Measurements from ENCODE around the gene SMAD6. TPM values are rescaled to one million over a fixed set of nuclear protein-coding genes. Genes with fewer than 3 reads are reported as not detected.

The SMAD6 gene
- total and polyA plus RNA-seq, 9 of the 15 experiments (the other 6 are each of a cell fraction or from before 2014, with no cell fraction given): 0.10 to 15.5 (median 3.7) TPM

DNA sequence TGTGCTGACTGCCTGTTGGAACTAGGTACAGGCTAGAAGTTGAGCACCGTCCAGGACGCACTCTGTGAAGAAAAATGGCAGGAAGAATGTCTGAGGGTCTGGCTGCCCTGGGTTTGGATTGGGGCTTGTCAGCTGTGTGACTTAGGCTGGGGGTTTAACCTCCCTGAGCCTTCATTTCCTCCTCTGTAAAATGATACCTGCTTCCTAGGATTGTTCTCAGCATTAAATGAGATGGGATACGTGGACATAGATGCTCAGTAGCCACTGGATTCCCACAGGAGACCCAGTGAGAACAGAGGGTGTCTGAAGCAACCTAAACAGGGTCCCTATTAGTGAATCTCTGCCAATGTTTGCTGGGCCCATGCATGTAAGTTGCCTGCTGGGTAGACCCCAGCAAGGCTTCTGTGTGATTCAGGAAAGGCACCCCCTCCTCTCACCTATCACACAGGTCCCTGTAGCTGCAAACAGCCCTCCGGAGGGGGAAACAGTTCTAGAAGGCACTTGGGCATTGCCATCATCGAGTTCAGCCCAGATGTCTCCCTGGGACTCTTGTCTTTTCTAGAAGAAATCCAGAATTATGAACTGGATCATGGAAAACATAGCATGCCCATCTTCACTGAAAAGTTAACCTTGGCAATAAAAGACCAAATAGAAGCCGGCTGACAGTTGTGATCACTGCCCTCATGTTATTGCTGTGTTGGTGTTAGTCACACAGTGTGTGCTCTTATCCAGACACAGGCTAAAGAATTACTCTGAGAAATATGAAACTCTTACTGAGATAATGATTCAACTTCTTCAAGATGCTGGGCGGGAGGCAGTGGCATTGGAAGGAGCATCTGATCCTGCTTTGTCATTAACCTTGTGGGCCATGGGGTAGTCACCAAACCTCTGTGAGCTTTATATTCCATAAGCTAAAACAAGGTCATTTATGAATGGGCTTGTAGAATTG is 64.5 kb downstream of the SMAD6 start:
- 49% methylated on average over 7 of the region's 7 CpGs for WGBS (ENCODE audit: insufficient coverage, low coverage, missing lambda C conversion rate)
- Histone ChIP-seq H3K79me2 (ENCODE audit: control insufficient read depth, insufficient read depth, low read length) (peaks cover 2% of the 10 kb centered on the region; the same call in 1 of the 3 replicates), H3K9ac (ENCODE audit: insufficient read depth in 1 of 2, low read depth in 2 of 2, low read length in 2 of 2) (peak overlapping the region in 1 of 2 experiments; percentile 71; a peak in 2 of 4 replicates), H3K36me3 (ENCODE audit: control insufficient read depth, insufficient read depth, low read length) (no peaks in the 10 kb centered on the region), H3K27ac (ENCODE audit: extremely low read depth, low read depth, low read length) (no peak overlapping the region), H4K20me1 (replicated peaks; ENCODE audit: control insufficient read depth, insufficient read depth, low read length) (peaks cover 22% of the 10 kb centered on the region), H3K27me3 (ENCODE audit: control insufficient read depth in 2 of 2, insufficient read depth in 2 of 2, low read length in 2 of 2) (no peaks in the 10 kb centered on the region), H2AFZ (ENCODE audit: low read depth, low read length) (no peak overlapping the region), H3K9me3 (replicated peaks; ENCODE audit: control insufficient read depth, insufficient read depth, low read depth, low read length) (no peaks in the 10 kb centered on the region), H3K4me2 (ENCODE audit: insufficient read depth, low read length) (no peak overlapping the region), H3K4me1 (replicated peaks in 1 of 2; ENCODE audit: control insufficient read depth in 2 of 2, insufficient read depth in 2 of 2, low read length in 2 of 2) (peaks cover 17 to 18% of the 10 kb centered on the region in 2 experiments), H3K9me1 (ENCODE audit: control insufficient read depth, insufficient read depth, low read length) (no peaks in the 10 kb centered on the region), H3K4me3 (no peak overlapping the region)
- no TSS peak for BruUV-seq (replicated peaks)
- POLR2A ChIA-PET: interaction anchor here (0.6 to 0.8 kb wide), 2 partner anchors 16 to 30 kb away, joined by 3 to 5 read pairs; no protein-coding TSS in a partner anchor
- intact Hi-C loops (cut with micrococcal nuclease) (no loop called here), in situ Hi-C loops (cut with MboI) (no loop called here)
- no peak; the same call in 2 of the 3 replicates for ATAC-seq
- CTCF ChIA-PET (ENCODE audit: low intra/inter-chr PET ratio): no interaction called here
- TF ChIP-seq SP1 (CRISPR knock-in tag; IDR thresholded peaks at IDR 0.05): no peak
- TF ChIP-seq RBM34 (IDR thresholded peaks at IDR 0.05; ENCODE audit: borderline replicate concordance, insufficient read depth, low read length): no peak
- TF ChIP-seq, protein P1, sequence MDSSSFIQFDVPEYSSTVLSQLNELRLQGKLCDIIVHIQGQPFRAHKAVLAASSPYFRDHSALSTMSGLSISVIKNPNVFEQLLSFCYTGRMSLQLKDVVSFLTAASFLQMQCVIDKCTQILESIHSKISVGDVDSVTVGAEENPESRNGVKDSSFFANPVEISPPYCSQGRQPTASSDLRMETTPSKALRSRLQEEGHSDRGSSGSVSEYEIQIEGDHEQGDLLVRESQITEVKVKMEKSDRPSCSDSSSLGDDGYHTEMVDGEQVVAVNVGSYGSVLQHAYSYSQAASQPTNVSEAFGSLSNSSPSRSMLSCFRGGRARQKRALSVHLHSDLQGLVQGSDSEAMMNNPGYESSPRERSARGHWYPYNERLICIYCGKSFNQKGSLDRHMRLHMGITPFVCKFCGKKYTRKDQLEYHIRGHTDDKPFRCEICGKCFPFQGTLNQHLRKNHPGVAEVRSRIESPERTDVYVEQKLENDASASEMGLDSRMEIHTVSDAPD (CRISPR knock-in tag; IDR thresholded peaks at IDR 0.05): no peak
- no peak for TF ChIP-seq ARNT (IDR thresholded peaks at IDR 0.05)
- TF ChIP-seq GATA2 (CRISPR knock-in tag; IDR thresholded peaks at IDR 0.05): no peak
- TF ChIP-seq, protein P2, sequence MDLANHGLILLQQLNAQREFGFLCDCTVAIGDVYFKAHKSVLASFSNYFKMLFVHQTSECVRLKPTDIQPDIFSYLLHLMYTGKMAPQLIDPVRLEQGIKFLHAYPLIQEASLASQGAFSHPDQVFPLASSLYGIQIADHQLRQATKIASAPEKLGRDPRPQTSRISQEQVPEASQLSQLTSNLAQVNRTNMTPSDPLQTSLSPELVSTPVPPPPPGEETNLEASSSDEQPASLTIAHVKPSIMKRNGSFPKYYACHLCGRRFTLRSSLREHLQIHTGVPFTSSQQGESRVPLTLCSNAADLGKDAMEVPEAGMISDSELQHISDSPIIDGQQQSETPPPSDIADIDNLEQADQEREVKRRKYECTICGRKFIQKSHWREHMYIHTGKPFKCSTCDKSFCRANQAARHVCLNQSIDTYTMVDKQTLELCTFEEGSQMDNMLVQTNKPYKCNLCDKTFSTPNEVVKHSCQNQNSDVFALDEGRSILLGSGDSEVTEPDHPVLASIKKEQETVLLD (IDR thresholded peaks at IDR 0.05): no peak
- no peak for TF ChIP-seq CCNT2 (IDR thresholded peaks at IDR 0.05; ENCODE audit: borderline replicate concordance, extremely low read depth, insufficient read length, low read depth, low read length)
- TF ChIP-seq SMARCB1 (IDR thresholded peaks at IDR 0.05; ENCODE audit: insufficient read length, low read depth): no peak
- TF ChIP-seq, protein P3, sequence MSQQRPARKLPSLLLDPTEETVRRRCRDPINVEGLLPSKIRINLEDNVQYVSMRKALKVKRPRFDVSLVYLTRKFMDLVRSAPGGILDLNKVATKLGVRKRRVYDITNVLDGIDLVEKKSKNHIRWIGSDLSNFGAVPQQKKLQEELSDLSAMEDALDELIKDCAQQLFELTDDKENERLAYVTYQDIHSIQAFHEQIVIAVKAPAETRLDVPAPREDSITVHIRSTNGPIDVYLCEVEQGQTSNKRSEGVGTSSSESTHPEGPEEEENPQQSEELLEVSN (IDR thresholded peaks at IDR 0.05; ENCODE audit: borderline replicate concordance in 1 of 2, extremely low read depth in 1 of 2, insufficient read depth in 1 of 2, insufficient read length in 1 of 2, low read depth in 1 of 2, low read length in 1 of 2, poor library complexity in 1 of 2, severe bottlenecking in 1 of 2): no peak
- no peak for TF ChIP-seq SUPT5H (IDR thresholded peaks at IDR 0.05)
- TF ChIP-seq, protein P4, sequence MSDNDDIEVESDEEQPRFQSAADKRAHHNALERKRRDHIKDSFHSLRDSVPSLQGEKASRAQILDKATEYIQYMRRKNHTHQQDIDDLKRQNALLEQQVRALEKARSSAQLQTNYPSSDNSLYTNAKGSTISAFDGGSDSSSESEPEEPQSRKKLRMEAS (CRISPR knock-in tag; IDR thresholded peaks at IDR 0.05): no peak
- no peak for TF ChIP-seq SNIP1 (IDR thresholded peaks at IDR 0.05; ENCODE audit: low read depth)
- FAIRE-seq: peak; percentile 69
- DNase-seq (ENCODE audit: extremely low read depth in 1 of 4, low spot score in 3 of 4): no peak

Data from K562 (cell line).